ENCODE results near the gene HSDL1.

HSDL1 gene

GRCh38 chr16:84176192-84177053 is 31.4 kb upstream of the HSDL1 start:
- no peak for DNase-seq (ENCODE audit: low spot score)

GRCh38 chr16:84175350-84176081 is 30.5 kb upstream of the HSDL1 start:
- DNase-seq (ENCODE audit: low spot score), result no peak

- DNase-seq (ENCODE audit: low spot score), result no peak
These were observed 29.4 kb upstream of the HSDL1 start for GRCh38 chr16:84174396-84174795.

GRCh38 chr16:84169765-84170310 is 24.9 kb upstream of the HSDL1 start:
- DNase-seq (ENCODE audit: low spot score), result no peak

DNA sequence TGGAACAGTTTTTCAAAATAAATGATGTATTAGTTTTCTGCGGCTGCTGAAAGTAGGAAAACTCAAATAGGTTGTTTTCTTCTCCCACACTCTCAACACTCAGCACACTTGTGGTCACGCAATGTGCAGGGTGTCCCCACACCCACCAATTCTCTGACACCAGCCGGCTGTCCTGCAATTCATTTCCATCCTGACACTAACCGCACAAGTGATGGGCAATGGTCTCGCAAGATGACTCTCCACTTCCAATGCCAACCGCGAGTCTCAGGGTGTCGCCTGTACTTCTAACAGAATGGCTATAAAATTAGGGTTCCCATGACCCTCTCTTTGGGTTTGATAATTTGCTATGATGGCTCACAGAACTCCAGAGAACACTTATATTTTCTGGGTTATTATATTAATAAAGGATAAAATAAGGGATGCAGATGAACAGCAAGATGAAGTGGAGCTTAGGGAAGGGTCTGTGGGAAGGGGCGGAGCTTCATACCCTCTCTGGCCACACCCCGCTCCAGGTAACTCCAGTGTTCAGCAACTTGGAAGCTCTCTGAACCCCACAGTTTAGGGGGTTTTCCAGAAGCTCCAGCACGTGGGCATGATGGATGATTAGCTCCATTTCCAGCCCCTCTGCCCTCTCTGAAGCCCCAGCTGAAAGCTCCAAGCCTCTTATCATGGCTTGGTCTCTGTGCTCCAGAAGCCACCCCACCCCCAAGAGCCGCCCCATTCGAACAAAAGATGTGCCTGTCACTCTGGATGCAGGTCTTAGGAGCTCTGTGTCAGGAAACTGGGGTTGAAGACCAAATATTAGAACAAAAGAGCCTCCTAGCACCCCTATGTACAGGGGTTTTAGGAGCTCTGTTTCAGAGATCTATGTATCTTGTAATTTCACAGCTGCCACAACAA is 22.1 kb upstream of the HSDL1 start:
- DNase-seq (ENCODE audit: low spot score), result no peak

- DNase-seq (ENCODE audit: low spot score), result no peak
These were observed 20.8 kb upstream of the HSDL1 start for GRCh38 chr16:84165746-84166145.

DNA sequence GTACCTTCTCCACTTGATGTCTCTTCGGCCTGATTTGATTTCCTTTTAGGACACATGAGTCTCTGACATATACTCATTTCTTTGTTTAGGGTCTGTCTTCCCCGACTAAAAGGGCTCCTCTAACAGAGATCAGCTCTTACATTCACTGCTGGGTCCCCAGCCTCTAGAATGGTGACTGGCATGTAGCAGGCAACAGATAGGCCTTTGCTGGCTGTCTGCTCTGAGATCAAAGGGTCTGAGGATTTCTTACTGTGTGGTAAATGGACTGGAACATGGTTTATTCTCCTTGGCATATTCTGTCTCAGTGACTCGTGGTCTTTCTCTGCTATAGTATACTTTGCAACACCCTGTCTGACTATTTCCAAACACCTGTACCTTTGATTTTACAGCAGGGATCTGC is 16.8 kb upstream of the HSDL1 start:
- DNase-seq (ENCODE audit: low spot score), result no peak

GRCh38 chr16:84161037-84161436 is 16.1 kb upstream of the HSDL1 start:
- DNase-seq (ENCODE audit: low spot score), result no peak

DNA sequence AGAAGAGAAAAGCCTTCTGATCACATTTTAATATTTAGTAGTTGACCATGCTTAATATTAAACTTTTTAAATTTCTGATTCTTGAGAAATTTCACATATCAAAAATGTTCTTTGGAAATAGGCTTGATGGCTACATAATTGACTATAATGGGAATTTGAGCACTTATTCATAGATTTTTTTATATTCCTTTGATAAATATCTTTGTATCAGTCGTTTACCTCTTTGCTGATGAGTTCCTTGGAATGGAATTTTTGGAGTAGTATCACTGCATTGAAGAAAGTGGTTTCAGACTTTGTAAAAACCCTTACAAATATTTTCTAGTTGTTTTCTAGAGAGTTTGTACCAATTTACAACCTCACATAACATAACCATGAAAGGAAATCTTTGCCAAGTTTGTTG is 14.8 kb upstream of the HSDL1 start:
- DNase-seq (ENCODE audit: low spot score), result no peak

- no peak for DNase-seq (ENCODE audit: low spot score)
These were observed 14.0 kb upstream of the HSDL1 start for GRCh38 chr16:84159007-84159406.

GRCh38 chr16:84156342-84156784 is 11.4 kb upstream of the HSDL1 start:
- no peak for DNase-seq (ENCODE audit: low spot score)

DNA sequence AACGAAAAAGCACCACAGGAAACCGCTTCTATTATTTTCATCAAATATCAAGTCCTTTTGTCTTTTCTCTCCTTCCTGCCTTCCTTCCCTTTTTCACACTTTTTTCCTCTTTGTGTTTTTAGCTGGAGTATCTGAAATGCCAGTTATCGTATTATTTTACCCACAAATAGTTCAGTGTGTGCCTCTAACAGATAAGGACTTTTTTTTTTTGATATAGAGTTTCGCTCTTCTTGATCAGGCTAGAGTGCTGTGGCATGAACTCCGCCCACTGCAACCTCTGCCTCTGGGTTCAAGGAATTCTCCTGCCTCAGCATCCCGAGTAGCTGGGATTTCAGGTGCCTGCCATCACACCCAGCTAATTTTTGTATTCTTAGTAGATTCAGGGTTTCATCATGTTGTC is 10.8 kb upstream of the HSDL1 start:
- DNase-seq (ENCODE audit: low spot score), result no peak

DNA sequence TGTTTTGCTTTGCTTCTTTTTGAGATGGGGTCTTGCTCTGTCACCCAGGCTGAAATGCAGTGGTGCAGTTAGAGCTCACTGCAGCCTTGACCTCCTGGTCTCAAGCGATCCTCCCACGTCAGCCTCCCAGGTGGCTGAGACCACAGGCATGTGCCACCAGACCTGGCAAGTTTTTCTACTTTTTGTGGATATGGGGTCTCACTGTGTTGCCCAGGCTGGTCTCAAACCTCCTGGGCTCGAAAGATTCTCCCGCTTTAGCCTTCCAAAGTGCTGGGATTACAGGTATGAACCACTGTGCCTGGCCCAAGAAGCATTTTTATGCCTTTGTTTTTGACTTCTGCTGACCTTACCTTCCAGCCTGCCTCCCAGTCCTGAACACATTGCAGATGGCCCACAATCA is 10.2 kb upstream of the HSDL1 start:
- DNase-seq (ENCODE audit: low spot score), result no peak

DNA sequence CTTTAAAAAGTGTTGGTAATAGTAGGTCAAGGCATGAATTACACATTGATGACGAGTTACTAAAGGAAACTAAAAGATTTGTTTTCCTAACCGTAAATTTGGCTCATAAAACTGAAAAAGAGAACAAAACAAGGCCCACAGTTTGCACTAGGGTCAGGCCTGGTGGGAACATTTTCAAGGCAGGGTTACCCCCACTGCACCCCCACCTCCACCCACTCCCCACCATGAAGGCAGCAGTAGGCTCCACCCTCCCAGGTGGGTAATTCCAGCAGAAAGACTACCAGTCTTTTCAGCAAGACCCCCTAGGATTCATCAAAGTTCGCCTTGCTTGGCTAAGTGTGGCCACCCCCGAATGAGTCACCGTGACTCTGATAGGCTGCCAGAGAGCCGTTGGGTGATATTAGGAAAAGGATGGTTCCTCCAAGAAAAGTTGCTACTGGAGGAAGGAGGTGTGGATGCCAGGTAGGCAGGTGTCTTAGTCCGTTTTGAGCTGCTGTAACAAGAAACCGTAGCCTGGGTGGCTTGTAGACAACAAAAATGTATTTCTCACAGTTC is 8.8 kb upstream of the HSDL1 start:
- DNase-seq (ENCODE audit: low spot score), result no peak

- DNase-seq (ENCODE audit: low spot score), result peak; percentile 85
These were observed 5.9 kb upstream of the HSDL1 start for GRCh38 chr16:84150926-84151325.

DNA sequence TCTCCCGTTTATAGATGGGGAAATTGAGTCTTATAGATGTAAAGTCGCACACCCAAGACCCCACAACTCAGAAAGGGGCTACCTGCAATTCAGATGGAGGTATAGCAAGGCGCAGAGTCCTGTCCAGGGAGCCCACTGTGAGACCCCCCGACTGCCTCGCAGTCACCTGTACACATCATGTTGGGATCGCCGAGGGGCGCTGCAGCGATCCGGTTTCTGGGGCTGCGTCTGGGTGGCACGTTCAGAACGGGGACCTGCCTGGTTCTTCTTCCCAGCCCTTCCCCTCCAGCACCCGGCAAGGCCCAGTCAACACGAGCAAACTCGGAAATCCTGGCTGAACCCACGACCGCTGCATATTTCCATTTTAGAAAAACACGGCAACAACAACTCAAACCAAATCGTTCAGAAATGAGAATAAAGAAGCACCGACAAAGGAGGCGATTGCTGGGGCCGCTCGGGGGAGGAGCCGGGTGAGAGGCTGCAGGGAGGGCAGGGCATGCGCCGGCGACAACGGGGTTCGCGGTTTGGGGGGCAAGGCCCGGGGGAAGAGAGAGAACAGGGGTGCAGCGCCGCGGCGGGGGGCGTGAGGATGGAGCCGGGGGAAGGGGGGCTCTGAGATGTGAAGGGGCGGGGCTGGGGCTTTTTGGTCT is 643 bp downstream of the HSDL1 start:
- no peak for DNase-seq (ENCODE audit: low spot score)

DNA sequence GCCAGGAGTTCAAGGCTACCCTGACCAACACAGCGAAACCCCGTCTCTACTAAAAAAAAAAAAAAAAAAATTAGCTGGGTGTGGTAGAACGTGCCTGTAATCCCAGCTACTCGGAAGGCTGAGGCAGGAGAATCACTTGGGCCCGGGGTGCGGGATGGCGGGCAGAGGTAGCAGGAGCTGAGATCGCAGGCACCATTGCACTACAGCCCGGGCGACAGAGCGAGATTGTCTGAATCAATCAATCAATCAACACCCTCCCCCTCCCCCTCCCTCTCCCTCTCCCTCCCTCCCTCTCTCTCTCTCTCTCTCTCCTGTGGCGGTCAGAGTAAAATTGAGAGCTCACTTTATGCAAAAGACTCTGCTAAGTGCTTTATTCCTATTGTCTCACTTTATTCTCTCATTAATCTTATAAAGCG is 1.2 kb downstream of the HSDL1 start:
- DNase-seq (ENCODE audit: low spot score), result no peak

- no peak for DNase-seq (ENCODE audit: low spot score)
These were observed 1.9 kb downstream of the HSDL1 start for GRCh38 chr16:84143081-84143480.

- no peak for DNase-seq (ENCODE audit: low spot score)
These were observed 3.8 kb downstream of the HSDL1 start for GRCh38 chr16:84141143-84141670.

- no peak for DNase-seq (ENCODE audit: low spot score)
These were observed 5.2 kb downstream of the HSDL1 start for GRCh38 chr16:84139628-84140258.
